Esophagus muscularis mucosa (tissue), 4 donors: ENCODE results near the gene PTBP1.

Experiments
- CTCF ChIP-seq, 3 experiments: fragments of 200-600 bp in 2 of 3; fragments of 450-650 bp in 1 of 3; sonication (generic) in 2 of 3; IDR thresholded peaks; one replicate each; pipeline ENCODE4 v1.5.1; 2017 to 2019; ENCODE audit warnings: antibody characterized with exemption in 3 of 3, mild to moderate bottlenecking in 2 of 3, moderate library complexity in 1 of 3
- EP300 ChIP-seq: sonication (generic); formaldehyde crosslinking; IDR thresholded peaks from one replicate; pipeline ENCODE4 v1.6.1; 2017; ENCODE audit warnings: antibody characterized with exemption
- POLR2A ChIP-seq: fragments of 450-650 bp; IDR thresholded peaks from one replicate; pipeline ENCODE4 v1.6.1; 2017; ENCODE audit warnings: antibody characterized with exemption, moderate library complexity, mild to moderate bottlenecking, low read depth

- TF ChIP-seq POLR2A, result no peak
- TF ChIP-seq CTCF (IDR thresholded peaks at IDR 0.05), result no peak
- TF ChIP-seq EP300, result no peak
Measured at GRCh38 chr19:858284-858683, 61.0 kb downstream of the PTBP1 start.
